Measurements from ENCODE around the gene SNCB. TPM values are rescaled to one million over a fixed set of nuclear protein-coding genes. Genes with fewer than 3 reads are reported as not detected.
"Not testable (repeated sequence)": the region's sequence is repeated elsewhere in the genome, so short reads cannot be mapped to it uniquely, and the experiment has no call there.

Gene SNCB
- total RNA-seq, 1 donor from 2014 or later = not detected

DNA sequence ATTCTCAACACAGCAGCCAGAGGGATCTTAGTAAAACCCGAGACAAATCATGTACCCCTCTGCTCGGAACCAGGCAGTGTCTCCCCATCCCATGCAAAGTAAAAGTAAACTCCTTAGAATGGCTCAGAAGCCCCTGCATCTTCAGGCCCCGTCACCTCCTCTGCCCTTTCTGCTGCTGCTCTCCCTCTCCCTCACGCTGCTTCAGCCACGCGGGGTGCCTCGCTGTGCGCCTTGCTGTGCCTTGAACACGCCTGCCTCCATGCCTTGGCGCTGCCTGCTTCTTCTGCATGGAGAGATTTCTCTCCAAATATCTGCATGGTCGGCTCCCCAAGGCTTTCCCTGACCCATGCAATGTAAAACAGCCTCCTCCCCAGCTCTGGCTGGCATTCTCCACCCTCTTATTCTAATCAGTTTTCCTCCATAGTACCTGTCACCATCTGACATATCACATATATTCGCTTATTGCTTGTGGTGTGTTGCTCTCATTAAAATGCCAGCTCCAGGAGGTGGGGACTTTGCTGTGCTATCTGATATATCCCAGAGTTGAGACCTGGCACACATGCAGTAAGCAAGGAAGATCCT lies 28.3 kb downstream of the SNCB start:
- DNase-seq (ENCODE audit: low spot score) = no peak

DNA sequence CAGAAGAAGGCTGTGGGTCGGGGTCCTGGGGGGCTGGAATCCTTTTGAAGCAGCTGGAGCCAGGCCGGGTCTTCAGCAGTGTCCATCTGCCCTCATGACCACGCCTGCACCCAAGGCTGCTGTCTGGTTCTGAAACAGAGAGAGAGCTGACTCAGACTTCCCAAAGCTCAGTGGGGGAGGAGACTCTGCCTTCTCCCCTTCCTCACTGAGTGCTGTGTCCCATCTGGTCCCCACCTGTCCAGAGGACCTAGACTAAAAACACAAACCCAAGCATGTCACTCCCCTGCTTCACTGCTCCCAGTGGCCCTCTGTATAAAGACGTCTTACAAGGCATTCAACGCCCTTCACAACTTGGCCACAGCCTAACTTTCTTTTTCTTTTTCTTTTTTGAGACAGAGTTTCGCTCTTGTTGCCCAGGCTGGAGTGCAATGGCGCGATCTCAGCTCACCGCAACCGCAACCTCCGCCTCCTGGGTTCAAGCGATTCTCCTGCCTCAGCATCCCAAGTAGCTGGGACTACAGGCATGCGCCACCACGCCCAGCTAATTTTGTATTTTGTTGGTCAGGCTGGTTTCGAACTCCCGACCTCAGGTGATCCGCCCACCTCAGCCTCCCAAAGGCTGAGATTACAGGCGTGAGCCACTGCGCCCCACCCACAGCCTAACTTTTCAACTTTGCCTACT lies 30.4 kb downstream of the SNCB start:
- DNase-seq (ENCODE audit: low spot score) = not testable (repeated sequence)

DNA sequence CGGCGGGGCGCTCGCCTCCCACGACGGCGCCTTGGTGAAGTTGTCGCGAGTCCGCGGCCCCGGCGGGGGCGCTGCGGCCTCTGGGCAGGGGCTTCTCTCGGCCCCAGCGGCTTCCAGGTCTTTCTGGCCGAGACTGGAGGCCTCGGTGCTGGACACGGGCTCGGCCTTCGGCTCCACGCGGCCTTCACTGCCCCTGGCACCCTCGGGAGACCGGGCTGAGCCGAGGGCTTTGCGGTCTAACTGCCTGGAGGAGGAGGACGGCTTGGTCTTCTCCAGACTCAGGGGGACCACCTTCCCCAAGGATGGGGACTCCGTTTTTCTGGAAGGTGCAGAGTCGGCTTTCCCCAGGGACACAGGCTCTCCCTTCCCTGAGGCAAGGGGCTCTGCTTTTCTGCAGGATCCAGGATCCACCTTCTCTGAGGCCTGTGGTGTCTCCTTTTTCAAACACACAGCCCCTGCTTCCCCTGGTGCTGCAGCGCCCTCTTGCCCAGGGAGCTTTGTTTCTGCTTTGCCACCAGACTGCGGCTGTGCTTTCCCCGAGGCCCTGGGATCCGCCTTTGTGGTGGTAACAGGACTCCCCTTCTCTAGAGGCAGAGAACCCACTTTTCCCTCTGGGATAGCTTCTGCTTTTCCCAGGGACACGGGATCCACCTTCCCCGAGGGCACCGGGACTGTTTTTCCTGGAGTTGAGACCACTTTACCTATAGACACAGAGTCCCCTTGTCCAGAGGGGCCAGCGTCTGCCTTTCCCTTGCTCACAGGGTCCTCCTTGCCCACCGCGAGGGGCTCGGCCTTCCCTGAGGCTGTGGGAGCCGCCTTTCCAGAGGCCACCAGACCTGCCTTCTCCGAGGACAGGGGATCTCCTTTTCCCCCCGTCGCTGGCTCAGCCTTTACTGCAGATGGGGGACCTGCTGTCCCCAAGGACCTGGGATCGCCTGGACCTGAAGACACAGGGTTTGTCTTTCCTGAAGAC lies 32.6 kb downstream of the SNCB start:
- no peak for DNase-seq (ENCODE audit: low spot score)

DNA sequence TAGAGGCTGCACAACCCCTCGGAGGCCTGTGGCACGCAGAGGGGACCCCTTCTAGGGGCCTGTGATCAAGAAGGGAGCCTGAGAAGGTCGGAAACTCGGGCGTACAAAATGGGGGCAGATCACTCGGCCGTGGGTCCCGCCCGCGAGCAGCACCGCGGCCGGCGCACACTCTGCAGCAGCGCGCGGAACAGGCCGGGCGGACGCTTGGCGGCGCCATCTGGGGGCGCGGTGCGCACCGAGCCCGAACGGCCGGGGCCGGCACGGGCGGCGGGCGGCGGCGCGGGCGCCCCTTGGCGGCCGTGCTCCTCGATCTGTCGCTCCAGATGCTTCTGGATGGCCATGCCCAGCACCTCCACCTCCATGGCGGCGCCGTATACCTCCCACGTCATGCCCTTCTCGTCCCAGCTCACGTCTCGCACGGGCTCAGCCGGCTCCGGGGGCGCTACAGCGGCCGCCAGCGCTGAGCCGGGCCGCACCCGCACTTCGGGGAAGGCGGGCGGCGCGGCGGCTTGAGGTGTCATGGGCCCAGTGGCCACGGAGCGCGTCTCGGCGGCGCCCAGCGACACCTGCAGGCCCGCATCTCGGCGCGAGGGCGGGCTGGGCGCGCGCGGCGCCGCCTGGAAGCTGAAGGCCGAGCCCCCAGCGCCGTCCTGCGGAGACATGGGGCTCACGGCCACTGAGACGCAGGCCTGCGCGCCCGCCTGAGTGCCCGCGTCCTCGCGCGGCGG lies 33.5 kb downstream of the SNCB start:
- DNase-seq (ENCODE audit: low spot score) = no peak

DNA sequence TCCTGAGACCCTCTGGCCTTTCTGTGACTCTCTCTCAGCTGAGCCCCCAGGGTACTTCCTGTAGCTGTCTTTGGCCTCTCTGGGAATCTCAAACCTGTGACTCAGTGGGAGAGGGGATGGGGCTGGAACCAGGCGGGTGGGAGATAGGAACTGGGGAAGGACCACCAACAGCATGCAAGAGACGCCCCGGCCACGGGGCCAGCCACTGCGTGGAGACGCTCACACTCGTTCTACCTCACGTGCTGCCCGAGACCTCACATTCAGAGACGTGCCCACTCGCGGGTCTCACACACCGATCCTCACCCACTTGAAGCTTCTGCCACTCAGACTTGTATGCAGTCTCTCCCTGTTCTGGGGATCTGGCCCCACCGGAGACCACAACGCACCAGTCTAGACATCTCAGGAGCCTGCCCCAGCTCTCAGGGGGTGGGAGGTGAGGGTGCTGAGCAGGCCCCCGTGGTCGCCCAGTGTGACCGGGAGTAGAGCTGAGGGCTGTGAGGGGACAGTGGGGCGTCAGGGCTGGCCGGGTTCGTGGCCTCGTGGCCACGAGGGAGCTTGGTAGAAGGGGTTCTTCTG lies 34.2 kb downstream of the SNCB start:
- no peak for DNase-seq (ENCODE audit: low spot score)

DNA sequence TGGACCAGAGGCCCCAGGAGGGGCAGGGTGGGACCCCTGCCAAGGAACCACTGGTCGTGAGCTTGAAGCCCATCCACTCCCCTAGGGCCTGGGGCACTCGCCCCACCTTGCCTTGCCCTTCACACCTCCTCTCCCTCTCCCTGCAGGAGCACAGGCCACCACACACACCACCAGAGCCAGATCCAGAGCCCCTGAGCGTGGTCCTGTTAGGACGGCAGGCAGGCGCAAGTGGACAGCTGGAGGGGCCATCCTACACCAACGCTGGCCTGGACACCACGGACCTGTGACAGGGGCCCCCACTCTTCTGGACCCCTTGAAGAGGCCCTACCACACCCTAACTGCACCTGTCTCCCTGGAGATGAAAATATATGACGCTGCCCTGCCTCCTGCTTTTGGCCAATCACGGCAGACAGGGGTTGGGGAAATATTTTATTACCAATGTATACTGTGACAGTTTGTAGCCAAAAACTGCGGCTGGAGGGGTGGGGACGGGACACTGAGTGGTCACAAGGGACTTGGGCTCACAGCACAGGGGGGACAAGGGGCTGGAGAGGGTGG lies 34.9 kb downstream of the SNCB start:
- DNase-seq (ENCODE audit: low spot score) = no peak

DNA sequence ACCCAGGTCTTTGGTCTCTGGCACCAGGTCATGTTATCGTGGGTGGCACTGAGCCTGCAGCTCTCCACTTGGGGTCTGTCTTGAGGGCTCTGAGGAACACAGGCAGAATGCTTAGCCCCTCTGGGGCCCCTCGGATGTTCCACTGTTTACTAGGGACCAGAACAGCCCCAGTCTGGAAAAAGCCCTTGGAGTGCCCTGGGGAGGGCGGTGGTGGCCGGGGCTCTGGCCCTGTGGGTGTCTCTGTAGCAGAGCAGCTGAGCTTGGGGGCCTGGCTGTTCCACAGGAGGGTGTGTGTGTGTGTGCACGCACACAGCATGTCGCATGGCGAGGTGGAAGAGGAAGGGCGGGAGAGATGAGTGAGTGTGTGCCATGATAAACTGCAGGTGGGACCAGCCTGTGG lies 35.8 kb downstream of the SNCB start:
- DNase-seq (ENCODE audit: low spot score) = no peak

DNA sequence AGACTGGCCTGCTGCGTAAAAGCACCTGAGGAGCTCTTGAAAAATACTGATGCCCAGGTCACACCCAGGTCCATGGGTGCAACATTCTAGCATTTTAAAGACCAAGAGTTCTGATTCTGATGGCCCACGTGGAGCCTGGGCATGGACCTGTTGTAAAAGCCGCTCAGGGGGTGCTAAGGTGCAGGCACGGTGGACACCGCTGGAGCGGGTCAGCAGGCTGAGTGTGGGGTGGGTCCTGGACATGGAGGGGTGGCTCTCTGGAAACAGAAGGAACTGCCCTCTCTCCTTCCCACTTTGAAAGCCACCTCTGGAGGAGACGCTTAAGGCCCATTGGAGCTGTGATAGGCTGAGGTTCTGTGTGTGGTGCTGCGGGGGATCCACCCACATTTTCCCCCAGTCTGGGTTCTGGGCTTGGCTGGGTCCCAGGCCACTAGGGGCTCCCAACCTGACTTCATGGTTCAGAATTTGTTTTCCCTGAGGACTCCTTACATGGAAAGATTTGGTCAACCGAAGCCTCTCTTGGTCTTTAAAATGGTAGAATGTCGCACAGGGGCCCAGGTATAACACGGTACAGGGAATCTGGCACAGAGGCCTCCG lies 37.0 kb downstream of the SNCB start:
- no peak for DNase-seq (ENCODE audit: low spot score)

DNA sequence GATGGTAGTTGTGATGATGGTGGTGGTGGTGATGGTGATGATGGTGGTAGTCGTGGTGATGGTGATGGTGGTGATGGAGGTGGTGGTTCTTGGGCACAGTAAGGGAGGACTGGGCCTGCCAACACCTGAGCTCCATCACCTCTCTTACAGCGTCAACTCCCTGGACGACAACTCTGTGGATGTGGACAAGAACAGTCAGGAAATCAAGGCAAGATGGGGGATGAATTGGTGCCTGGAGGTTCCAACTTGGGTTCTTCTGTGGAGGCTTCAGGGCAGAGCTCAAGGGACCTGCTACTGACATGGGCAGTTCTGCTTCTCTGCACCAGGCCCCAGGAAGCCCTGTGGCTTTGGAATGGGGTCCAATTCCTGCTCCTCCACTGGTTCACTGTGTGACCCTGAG lies 37.8 kb downstream of the SNCB start:
- no peak for DNase-seq (ENCODE audit: low spot score)

DNA sequence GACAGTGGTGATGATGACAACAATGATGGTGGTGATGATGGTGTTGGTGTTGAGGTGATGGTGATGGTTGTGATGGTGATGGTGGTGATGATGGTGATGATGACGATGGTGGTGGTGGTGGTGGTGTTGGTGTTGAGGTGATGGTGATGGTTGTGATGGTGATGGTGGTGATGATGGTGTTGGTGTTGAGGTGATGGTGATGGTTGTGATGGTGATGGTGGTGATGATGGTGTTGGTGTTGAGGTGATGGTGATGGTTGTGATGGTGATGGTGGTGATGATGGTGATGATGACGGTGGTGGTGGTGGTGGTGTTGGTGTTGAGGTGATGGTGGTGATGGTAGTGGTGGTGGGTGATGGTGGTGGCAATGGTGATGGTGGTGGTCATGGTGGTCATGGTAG lies 38.7 kb downstream of the SNCB start:
- DNase-seq (ENCODE audit: low spot score) = not testable (repeated sequence)

DNA sequence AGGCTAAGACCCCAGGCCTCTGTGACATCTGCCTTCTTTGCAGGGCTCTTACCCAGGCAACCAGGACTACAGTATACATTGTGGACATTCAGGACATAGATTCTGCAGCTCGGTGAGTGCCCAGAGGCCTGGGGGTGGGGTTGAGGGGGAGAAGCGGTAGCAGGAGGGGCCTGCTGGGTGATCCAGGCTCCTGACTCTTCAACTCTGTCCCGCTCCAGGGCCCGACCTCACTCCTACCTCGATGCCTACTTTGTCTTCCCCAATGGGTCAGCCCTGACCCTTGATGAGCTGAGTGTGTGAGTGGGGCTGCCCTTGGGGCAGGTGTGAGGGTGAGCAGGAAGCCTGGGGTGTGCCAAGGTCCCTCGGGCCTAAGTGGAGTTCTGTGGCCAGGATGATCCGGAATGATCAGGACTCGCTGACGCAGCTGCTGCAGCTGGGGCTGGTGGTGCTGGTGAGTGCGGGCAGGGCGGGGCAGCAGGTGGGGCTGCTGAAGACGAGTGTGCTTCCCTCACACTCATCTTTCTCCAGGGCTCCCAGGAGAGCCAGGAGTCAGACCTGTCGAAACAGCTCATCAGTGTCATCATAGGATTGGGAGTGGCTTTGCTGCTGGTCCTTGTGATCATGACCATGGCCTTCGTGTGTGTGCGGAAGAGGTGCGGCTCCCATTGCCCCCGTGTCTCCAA lies 40.2 kb downstream of the SNCB start:
- no peak for DNase-seq (ENCODE audit: low spot score)

DNA sequence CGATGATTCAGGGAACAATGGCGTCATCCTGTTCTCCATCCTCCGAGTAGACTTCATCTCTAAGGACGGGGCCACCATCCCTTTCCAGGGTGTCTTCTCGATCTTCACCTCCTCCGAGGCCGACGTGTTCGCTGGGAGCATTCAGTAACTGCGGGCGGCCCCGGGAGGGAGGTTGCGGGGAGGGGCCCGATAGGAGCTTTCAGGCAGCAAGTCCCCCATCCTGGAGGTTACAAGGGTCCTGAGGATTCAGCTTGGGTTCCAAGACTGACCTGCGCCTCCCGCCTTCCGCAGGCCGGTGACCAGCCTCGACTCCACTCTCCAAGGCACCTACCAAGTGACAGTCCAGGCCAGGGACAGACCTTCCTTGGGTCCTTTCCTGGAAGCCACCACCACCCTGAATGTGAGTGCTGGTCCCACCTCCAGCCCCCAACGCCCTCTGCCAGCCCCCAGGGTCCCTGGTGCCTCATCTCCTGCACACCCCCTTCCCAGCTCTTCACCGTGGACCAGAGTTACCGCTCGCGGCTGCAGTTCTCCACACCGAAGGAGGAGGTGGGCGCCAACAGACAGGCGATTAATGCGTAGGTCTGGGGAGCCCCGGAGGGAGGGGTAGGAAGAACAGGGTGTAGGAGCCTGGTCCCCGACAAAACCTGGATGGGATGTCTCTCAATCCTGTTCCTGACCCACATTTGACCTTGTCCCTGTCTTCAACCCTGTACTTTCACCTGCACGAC lies 41.1 kb downstream of the SNCB start:
- no peak for DNase-seq (ENCODE audit: low spot score)

DNA sequence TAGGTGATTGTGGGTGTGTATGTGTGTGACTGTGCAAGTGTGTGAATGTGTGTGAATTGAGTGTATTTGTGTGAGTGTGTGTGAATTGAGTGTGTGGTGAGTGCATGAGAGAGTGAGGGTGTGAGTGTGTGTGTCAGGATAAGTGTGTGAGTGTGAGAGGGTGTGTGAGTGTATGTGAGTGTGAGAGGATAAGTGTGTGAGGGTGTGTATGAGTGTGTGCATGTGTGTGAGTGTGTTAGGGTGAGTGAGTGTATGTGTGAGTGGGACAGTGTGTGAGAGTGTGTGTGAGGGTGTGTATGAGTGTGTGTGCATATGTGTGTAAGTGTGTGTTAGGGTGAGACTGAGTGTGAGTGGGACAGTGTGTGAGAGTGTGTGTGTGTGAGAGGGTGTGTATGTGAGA lies 42.0 kb downstream of the SNCB start:
- DNase-seq (ENCODE audit: low spot score) = no peak

DNA sequence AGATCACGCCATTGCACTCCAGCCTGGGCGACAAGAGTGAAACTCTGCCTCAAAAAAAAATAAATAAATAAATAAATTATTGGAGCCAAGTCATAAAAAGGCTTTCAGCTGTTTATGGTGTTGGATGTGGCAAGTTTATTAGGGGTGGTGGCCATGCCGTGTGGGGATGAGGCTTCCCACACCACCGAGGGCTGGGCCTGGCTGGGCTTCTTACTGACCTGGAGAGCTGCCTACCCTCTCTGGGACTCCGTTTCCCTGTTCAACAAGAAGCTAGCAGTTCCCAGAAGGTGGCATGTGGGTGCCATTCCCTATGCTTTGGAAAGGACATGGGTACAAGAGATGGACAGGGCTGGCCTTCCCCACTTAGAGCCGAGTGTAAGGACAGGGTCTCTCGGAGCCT lies 42.9 kb downstream of the SNCB start:
- DNase-seq (ENCODE audit: low spot score) = no peak

DNA sequence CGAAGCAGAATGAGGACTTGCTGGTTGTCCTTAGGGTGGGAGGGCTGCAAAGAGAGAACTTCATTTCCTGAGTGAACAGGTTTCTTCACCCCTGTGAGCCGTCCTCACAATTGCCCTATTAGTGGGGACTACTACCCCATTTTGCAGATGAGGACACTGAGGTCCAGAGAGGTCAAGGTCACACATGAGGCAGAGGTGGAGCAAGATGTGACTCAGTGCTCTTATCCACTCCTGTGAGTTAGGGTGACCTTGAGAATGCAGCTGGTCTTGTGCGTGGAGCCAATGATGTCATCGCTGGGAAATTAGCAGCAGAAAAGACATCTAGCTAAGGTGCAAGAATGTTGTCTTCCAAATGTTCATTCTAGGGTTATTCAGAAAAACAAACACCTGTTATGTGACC lies 47.3 kb downstream of the SNCB start:
- DNase-seq (ENCODE audit: low spot score) = no peak

DNA sequence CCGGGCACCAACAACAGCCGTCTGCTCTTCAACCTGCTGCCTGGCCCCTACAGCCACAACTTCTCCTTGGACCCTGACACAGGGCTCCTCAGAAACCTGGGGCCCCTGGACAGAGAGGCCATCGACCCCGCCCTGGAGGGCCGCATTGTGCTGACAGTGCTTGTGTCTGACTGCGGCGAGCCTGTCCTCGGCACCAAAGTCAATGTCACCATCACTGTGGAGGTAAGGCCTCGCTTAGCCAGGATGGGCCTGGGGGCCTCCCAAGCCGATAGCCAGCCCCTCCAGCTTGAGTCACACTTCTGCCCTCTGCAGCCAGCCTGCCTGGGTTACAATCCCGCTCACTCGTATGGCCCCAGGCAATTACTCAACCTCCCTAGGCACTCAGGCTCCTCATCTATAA lies 49.0 kb downstream of the SNCB start:
- no peak for DNase-seq (ENCODE audit: low spot score)

DNA sequence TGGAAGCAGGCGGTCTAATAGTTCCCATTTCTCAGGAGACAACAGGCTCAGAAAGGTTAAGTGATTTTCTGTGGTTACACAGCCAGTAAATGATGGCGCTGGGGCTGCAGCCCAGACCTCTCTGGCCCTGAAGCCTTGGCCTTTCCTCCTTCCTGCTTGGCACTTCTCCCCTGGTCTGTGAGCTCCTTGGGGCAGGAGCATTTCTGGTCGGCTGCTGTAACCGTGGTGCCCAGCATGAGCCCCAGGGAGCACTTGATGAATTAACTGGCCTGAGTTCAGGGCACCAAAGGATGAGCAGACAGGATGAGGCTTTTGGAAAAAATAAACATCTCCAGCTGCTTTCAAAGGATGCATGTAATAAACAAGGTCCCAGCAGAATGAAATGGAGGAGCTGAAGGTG lies 51.0 kb downstream of the SNCB start:
- no peak for DNase-seq (ENCODE audit: low spot score)

DNA sequence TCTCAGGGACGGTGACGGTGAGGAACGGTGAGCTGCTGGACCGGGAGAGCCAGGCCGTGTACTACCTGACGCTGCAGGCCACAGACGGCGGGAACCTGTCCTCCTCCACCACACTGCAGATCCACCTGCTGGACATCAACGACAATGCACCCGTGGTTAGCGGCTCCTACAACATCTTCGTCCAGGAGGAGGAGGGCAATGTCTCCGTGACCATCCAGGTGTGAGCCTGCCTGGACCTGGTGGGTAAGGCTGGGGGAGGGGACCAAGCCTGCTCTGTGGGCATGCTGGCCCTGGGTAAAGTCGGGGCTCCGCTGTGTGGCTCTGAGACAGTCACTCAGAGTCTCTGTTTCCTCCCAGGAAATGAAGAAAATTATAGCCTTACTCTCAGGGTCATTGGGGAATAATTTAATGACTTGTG lies 51.9 kb downstream of the SNCB start:
- DNase-seq (ENCODE audit: low spot score) = no peak
